ENCODE results near the gene CAPZA1.

Gene CAPZA1

GRCh38 chr1:112711041-112711440 is 91.4 kb downstream of the CAPZA1 start:
- H3K9me3 ChIP-seq = no peaks in the 10 kb centered on the region; the same call in 1 of the 2 replicates
- no peak for TF ChIP-seq CTCF (IDR thresholded peaks at IDR 0.05; ENCODE audit: low read depth, low read length)
- H3K27me3 ChIP-seq = peaks cover 12% of the 10 kb centered on the region
- no peaks in the 10 kb centered on the region for H3K36me3 ChIP-seq
- H3K4me1 ChIP-seq = peaks cover 4% of the 10 kb centered on the region
- no peak for DNase-seq
- no peak overlapping the region for H3K4me3 ChIP-seq (ENCODE audit: low read depth, low read length)

- no peak for DNase-seq
- peaks cover 9% of the 10 kb centered on the region for H3K4me1 ChIP-seq
- no peak overlapping the region for H3K4me3 ChIP-seq (ENCODE audit: low read depth, low read length)
- H3K36me3 ChIP-seq = no peaks in the 10 kb centered on the region
- no peak for TF ChIP-seq CTCF (IDR thresholded peaks at IDR 0.05; ENCODE audit: low read depth, low read length)
- no peaks in the 10 kb centered on the region; the same call in 1 of the 2 replicates for H3K9me3 ChIP-seq
- peaks cover 12% of the 10 kb centered on the region for H3K27me3 ChIP-seq
Observed at GRCh38 chr1:112711670-112712069, 92.0 kb downstream of the CAPZA1 start.

GRCh38 chr1:112712191-112712590 is 92.6 kb downstream of the CAPZA1 start:
- H3K27me3 ChIP-seq = peaks cover 12% of the 10 kb centered on the region
- H3K4me1 ChIP-seq = peaks cover 9% of the 10 kb centered on the region
- H3K4me3 ChIP-seq (ENCODE audit: low read depth, low read length) = no peak overlapping the region
- TF ChIP-seq CTCF (IDR thresholded peaks at IDR 0.05; ENCODE audit: low read depth, low read length) = no peak
- no peaks in the 10 kb centered on the region; the same call in 1 of the 2 replicates for H3K9me3 ChIP-seq
- no peak for DNase-seq
- no peaks in the 10 kb centered on the region for H3K36me3 ChIP-seq

GRCh38 chr1:112712701-112713128 is 93.1 kb downstream of the CAPZA1 start:
- H3K9me3 ChIP-seq = no peaks in the 10 kb centered on the region; the same call in 1 of the 2 replicates
- H3K4me1 ChIP-seq = peaks cover 9% of the 10 kb centered on the region
- H3K4me3 ChIP-seq (ENCODE audit: low read depth, low read length) = no peak overlapping the region
- peaks cover 12% of the 10 kb centered on the region for H3K27me3 ChIP-seq
- no peak for DNase-seq
- no peaks in the 10 kb centered on the region for H3K36me3 ChIP-seq
- TF ChIP-seq CTCF (IDR thresholded peaks at IDR 0.05; ENCODE audit: low read depth, low read length) = no peak

GRCh38 chr1:112713466-112714312 is 94.1 kb downstream of the CAPZA1 start:
- Histone ChIP-seq H3K4me3 (ENCODE audit: low read depth, low read length) (no peak overlapping the region), H3K36me3 (no peaks in the 10 kb centered on the region), H3K4me1 (peaks cover 9% of the 10 kb centered on the region), H3K9me3 (no peaks in the 10 kb centered on the region; the same call in 1 of the 2 replicates), H3K27me3 (peaks cover 12% of the 10 kb centered on the region)
- no peak for TF ChIP-seq CTCF (IDR thresholded peaks at IDR 0.05; ENCODE audit: low read depth, low read length)
- DNase-seq = no peak
